ENCODE data around the gene IQSEC1.

GRCh38 chr3:12892840-12893189, 180.4 kb downstream of the IQSEC1 start:
- TF ChIP-seq CTCF (IDR thresholded peaks at IDR 0.05): no peak
- no peak for TF ChIP-seq POLR2A (IDR thresholded peaks at IDR 0.05)

Data from lower leg skin (tissue), 3 donors.